Aorta (tissue), 5 donors: ENCODE data around the gene SWI5. TPM values are rescaled to one million over a fixed set of nuclear protein-coding genes. Genes with fewer than 3 reads are reported as not detected.

Experiments used
- ATAC-seq: fragments of 200-7000 bp; cut with Tn5 transposase; one replicate; pipeline ENCODE4 v1.9.1; 2022; ENCODE audit warnings: moderate library complexity; ENCODE audit not compliant: low FRiP score
- DNase-seq, 2 donors: peaks; one replicate each; pipeline ENCODE4 v3.0.0-alpha.2; 2020
- H3K27ac ChIP-seq, 2 donors: one replicate each; pipeline ENCODE4 v1.5.1; 2013; ENCODE audit warnings: low read length in 2 of 2, mild to moderate bottlenecking in 2 of 2, moderate library complexity in 2 of 2, control low read depth in 1 of 2, inconsistent platforms in 1 of 2, low read depth in 1 of 2
- H3K27me3 ChIP-seq, 2 donors: one replicate each; pipeline ENCODE4 v1.6.1; 2013; ENCODE audit warnings: control low read depth in 1 of 2, low read length in 1 of 2, mild to moderate bottlenecking in 1 of 2, moderate library complexity in 1 of 2; ENCODE audit not compliant: insufficient read depth in 2 of 2, control insufficient read depth in 1 of 2
- H3K36me3 ChIP-seq, 2 donors: one replicate each; pipeline ENCODE4 v1.6.1; 2013; ENCODE audit warnings: control low read depth in 1 of 2, low read length in 1 of 2, mild to moderate bottlenecking in 1 of 2; ENCODE audit not compliant: insufficient read depth in 2 of 2, control insufficient read depth in 1 of 2
- H3K4me1 ChIP-seq, 2 donors: one replicate each; pipeline ENCODE4 v1.6.1; 2013; ENCODE audit warnings: low read length in 2 of 2, control low read depth in 1 of 2, mild to moderate bottlenecking in 1 of 2, moderate library complexity in 1 of 2; ENCODE audit not compliant: insufficient read depth in 2 of 2, control insufficient read depth in 1 of 2
- H3K4me3 ChIP-seq, 2 donors: one replicate each; pipeline ENCODE4 v1.5.1; 2013; ENCODE audit warnings: low read length in 2 of 2, control low read depth in 1 of 2, mild to moderate bottlenecking in 1 of 2
- H3K9me3 ChIP-seq: one replicate; pipeline ENCODE4 v1.6.1; 2013; ENCODE audit warnings: mild to moderate bottlenecking, low read length; ENCODE audit not compliant: control insufficient read depth
- WGBS, 2 donors: extraction: QIAGEN DNeasy Blood & Tissue Kit; methylation state at CpG; one replicate each; pipeline ENCODE4 v1.1.7; 2013; 5-methylcytosine and 5-hydroxymethylcytosine counted together
- intact Hi-C, 2 donors: fragments of 100-400 bp; cut with DNase I; formaldehyde crosslinking; loops; one replicate each; pipeline versions ENCODE4 v1.14.2 to v1.15.0; 2022
- polyA plus RNA-seq, 2 donors: library from polyadenylated mRNA; stranded (reverse); fragments of 200-250 nt; gene quantifications; one replicate each; pipeline ENCODE4 v1.2.3, GENCODE V29; 2013
- total RNA-seq, 2 donors: library from RNA; stranded (reverse); fragmentation: NEBNext Ultra II Directional; extraction: Animal tissue kit (Norgen Biotek cat#: 25700); gene quantifications; one replicate each; pipeline ENCODE4 v1.2.1, GENCODE V29; 2021
- donor health status: healthy with polysubstance abuse.
- donor health status: Bipolar disorder and iron deficiency.
- donor health status: DM: no; HTN: no; CAD: no.
- donor health status: DM: no; HTN: no; CAD: no.
- donor health status: DM: yes; HTN: yes; CAD: no.

The SWI5 gene
- total and polyA plus RNA-seq, 4 donors: 12.2 to 30.8 (median 22.4) TPM

GRCh38 chr9:128285033-128285784 lies 9.1 kb downstream of the SWI5 start:
- DNase-seq (no peak), ATAC-seq (no peak)
- intact Hi-C loops: no loop called here
- H3K4me3 ChIP-seq: no peak overlapping the region
- H3K9me3 ChIP-seq: no peaks in the 10 kb centered on the region
- H3K27me3 ChIP-seq: no peaks in the 10 kb centered on the region
- H3K27ac ChIP-seq: no peak overlapping the region
- 94 to 97% methylated on average over 12 of the region's 12 CpGs for WGBS, 2 donors
- H3K36me3 ChIP-seq: no peaks in the 10 kb centered on the region
- no peaks in the 10 kb centered on the region for H3K4me1 ChIP-seq

- ATAC-seq (no peak), DNase-seq (no peak)
- 9 to 16% methylated on average over 6 of the region's 6 CpGs for WGBS, 2 donors
- intact Hi-C loops: no loop called here
- Histone ChIP-seq H3K4me1 (no peaks in the 10 kb centered on the region), H3K36me3 (no peaks in the 10 kb centered on the region), H3K27ac (no peak overlapping the region), H3K4me3 (no peak overlapping the region), H3K27me3 (no peaks in the 10 kb centered on the region), H3K9me3 (no peaks in the 10 kb centered on the region)
Observed at GRCh38 chr9:128286440-128286839, 10.4 kb downstream of the SWI5 start.

- no peak for ATAC-seq
- Histone ChIP-seq H3K4me3 (no peak overlapping the region), H3K27ac (no peak overlapping the region), H3K9me3 (no peaks in the 10 kb centered on the region), H3K4me1 (no peaks in the 10 kb centered on the region), H3K36me3 (no peaks in the 10 kb centered on the region), H3K27me3 (no peaks in the 10 kb centered on the region)
- no peak for DNase-seq
- intact Hi-C loops: no loop called here
- WGBS, 2 donors: 88 to 89% methylated on average over 11 of the region's 11 CpGs
Observed at GRCh38 chr9:128288273-128289004, 12.4 kb downstream of the SWI5 start.

GRCh38 chr9:128292009-128292408 lies 15.9 kb downstream of the SWI5 start:
- no peak overlapping the region for H3K4me3 ChIP-seq
- H3K27ac ChIP-seq: no peak overlapping the region
- H3K27me3 ChIP-seq: no peaks in the 10 kb centered on the region
- no peaks in the 10 kb centered on the region for H3K4me1 ChIP-seq
- no peaks in the 10 kb centered on the region for H3K9me3 ChIP-seq
- 92 to 98% methylated on average over 3 of the region's 3 CpGs for WGBS, 2 donors
- DNase-seq: no peak
- ATAC-seq: no peak
- no peaks in the 10 kb centered on the region for H3K36me3 ChIP-seq
- intact Hi-C loops: loop anchor here in 1 of 2 donors (10.0 kb wide), 2 partner anchors 53 to 133 kb away; partner anchors contain the start of genes CERCAM and SLC27A4

GRCh38 chr9:128293091-128293490 lies 17.0 kb downstream of the SWI5 start:
- H3K4me3 ChIP-seq: no peak overlapping the region
- no peaks in the 10 kb centered on the region for H3K36me3 ChIP-seq
- DNase-seq: no peak
- H3K27ac ChIP-seq: no peak overlapping the region
- no peaks in the 10 kb centered on the region for H3K27me3 ChIP-seq
- ATAC-seq: no peak
- WGBS, 2 donors: 89 to 97% methylated on average over 4 of the region's 4 CpGs
- H3K9me3 ChIP-seq: no peaks in the 10 kb centered on the region
- H3K4me1 ChIP-seq: no peaks in the 10 kb centered on the region
- intact Hi-C loops: loop anchor here in 1 of 2 donors (10.0 kb wide), 2 partner anchors 52 to 132 kb away; partner anchors contain the start of genes CERCAM and SLC27A4

GRCh38 chr9:128294142-128294541 lies 18.1 kb downstream of the SWI5 start:
- Histone ChIP-seq H3K4me3 (no peak overlapping the region), H3K4me1 (no peaks in the 10 kb centered on the region), H3K36me3 (no peaks in the 10 kb centered on the region), H3K9me3 (no peaks in the 10 kb centered on the region), H3K27ac (no peak overlapping the region), H3K27me3 (no peaks in the 10 kb centered on the region)
- 88 to 89% methylated on average over 4 of the region's 4 CpGs for WGBS, 2 donors
- intact Hi-C loops: loop anchor here in 1 of 2 donors (10.0 kb wide), 2 partner anchors 51 to 131 kb away; partner anchors contain the start of genes CERCAM and SLC27A4
- DNase-seq (no peak), ATAC-seq (no peak)

GRCh38 chr9:128296340-128297220 lies 20.5 kb downstream of the SWI5 start:
- intact Hi-C loops: loop anchor here (5.0 to 10.0 kb wide), 3 partner anchors 36 to 128 kb away; partner anchors contain the start of genes CERCAM (in 1 of the 2) and SLC27A4 (in 1 of the 2)

GRCh38 chr9:128297221-128297773 lies 21.2 kb downstream of the SWI5 start:
- H3K27me3 ChIP-seq: no peaks in the 10 kb centered on the region
- no peak overlapping the region for H3K4me3 ChIP-seq
- H3K27ac ChIP-seq: no peak overlapping the region
- 86 to 97% methylated on average over 2 of the region's 2 CpGs for WGBS, 2 donors
- intact Hi-C loops: loop anchor here (5.0 to 10.0 kb wide), 3 partner anchors 35 to 128 kb away; partner anchors contain the start of genes CERCAM (in 1 of the 2) and SLC27A4 (in 1 of the 2)
- H3K4me1 ChIP-seq: no peaks in the 10 kb centered on the region
- no peaks in the 10 kb centered on the region for H3K36me3 ChIP-seq
- DNase-seq: no peak
- no peaks in the 10 kb centered on the region for H3K9me3 ChIP-seq
- no peak for ATAC-seq

More at GRCh38 chr9:128296340-128297220, 20.5 kb downstream of the SWI5 start:
- Histone ChIP-seq H3K9me3 (no peaks in the 10 kb centered on the region), H3K4me1 (no peaks in the 10 kb centered on the region), H3K36me3 (no peaks in the 10 kb centered on the region), H3K4me3 (no peak overlapping the region), H3K27me3 (no peaks in the 10 kb centered on the region), H3K27ac (no peak overlapping the region)
- ATAC-seq (no peak), DNase-seq (no peak)
- 90 to 92% methylated on average over 16 of the region's 16 CpGs for WGBS, 2 donors
